ENCODE measurements around the gene PSME2.

DNA sequence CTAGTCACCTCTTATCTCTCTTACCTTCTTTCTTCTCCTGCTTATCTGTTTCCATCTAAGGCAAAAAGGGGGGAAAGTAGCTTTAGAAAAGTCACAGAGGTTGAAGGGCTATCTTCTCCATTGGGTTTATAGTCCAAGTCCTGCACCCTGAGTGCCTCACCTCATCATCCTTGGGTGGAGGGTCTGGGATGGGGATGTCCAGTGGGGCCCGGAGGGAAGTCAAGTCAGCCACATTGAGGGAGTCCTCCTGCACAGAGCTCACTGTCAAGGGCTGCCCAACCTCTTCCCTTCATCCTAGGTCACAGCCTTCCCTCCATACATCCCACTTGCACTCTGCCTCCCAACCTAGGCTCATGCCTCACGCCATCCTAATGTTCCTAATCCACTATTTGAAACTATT lies 1.2 kb downstream of the PSME2 start:
- TF ChIP-seq, protein P1, sequence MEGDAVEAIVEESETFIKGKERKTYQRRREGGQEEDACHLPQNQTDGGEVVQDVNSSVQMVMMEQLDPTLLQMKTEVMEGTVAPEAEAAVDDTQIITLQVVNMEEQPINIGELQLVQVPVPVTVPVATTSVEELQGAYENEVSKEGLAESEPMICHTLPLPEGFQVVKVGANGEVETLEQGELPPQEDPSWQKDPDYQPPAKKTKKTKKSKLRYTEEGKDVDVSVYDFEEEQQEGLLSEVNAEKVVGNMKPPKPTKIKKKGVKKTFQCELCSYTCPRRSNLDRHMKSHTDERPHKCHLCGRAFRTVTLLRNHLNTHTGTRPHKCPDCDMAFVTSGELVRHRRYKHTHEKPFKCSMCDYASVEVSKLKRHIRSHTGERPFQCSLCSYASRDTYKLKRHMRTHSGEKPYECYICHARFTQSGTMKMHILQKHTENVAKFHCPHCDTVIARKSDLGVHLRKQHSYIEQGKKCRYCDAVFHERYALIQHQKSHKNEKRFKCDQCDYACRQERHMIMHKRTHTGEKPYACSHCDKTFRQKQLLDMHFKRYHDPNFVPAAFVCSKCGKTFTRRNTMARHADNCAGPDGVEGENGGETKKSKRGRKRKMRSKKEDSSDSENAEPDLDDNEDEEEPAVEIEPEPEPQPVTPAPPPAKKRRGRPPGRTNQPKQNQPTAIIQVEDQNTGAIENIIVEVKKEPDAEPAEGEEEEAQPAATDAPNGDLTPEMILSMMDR (IDR thresholded peaks at IDR 0.05) = no peak
- no peak for TF ChIP-seq POLR2AphosphoS5 (IDR thresholded peaks at IDR 0.05)
- no peak for TF ChIP-seq POLR2A (IDR thresholded peaks at IDR 0.05)
